Mucosa of descending colon (tissue), 3 donors: Measurements from ENCODE around the gene TLK2. TPM values are rescaled to one million over a fixed set of nuclear protein-coding genes. Genes with fewer than 3 reads are reported as not detected.

ENCODE experiments used
- ATAC-seq: fragments of 200-7000 bp; cut with Tn5 transposase; one replicate; pipeline ENCODE4 v1.9.1; 2020; ENCODE audit warnings: mild to moderate bottlenecking, moderate library complexity
- DNase-seq, 3 donors: peaks; one replicate each; pipeline ENCODE4 v3.0.0-alpha.2; 2020
- H3K36me3 ChIP-seq: fragments of 200-600 bp; one replicate; pipeline ENCODE4 v1.8.0; 2021; ENCODE audit warnings: low read depth, mild to moderate bottlenecking
- H3K4me1 ChIP-seq: fragments of 200-600 bp; one replicate; pipeline ENCODE4 v1.8.0; 2021; ENCODE audit warnings: low read depth, mild to moderate bottlenecking
- H3K4me3 ChIP-seq: fragments of 200-600 bp; one replicate; pipeline ENCODE4 v1.8.0; 2021; ENCODE audit warnings: mild to moderate bottlenecking
- H3K9me3 ChIP-seq: fragments of 200-600 bp; one replicate; pipeline ENCODE4 v1.8.0; 2021; ENCODE audit warnings: mild to moderate bottlenecking
- CTCF ChIP-seq: fragments of 200-600 bp; IDR thresholded peaks from one replicate; pipeline ENCODE4 v1.8.0; 2022; ENCODE audit warnings: antibody characterized with exemption, mild to moderate bottlenecking
- intact Hi-C, 2 donors: fragments of 100-400 bp; cut with DNase I in 1 of 2; cut with micrococcal nuclease in 1 of 2; formaldehyde crosslinking; loops; one replicate each; pipeline versions ENCODE4 v1.11.0 to v1.11.1; 2022; cut with DNase I, micrococcal nuclease
- total RNA-seq, 3 donors: library from RNA; stranded (reverse); fragmentation: NEBNext Ultra II Directional in 2 of 3; extraction: Animal tissue kit (Norgen Biotek cat#: 25700) in 2 of 3; gene quantifications; one replicate each; pipeline versions ENCODE4 v1.2.1 to v1.2.4, GENCODE V29; 2021 to 2023
- donor health status: DM: no; HTN: no; CAD: no; lungs with moderate emphysema.
- donor health status: DM: no; HTN: no; CAD: no.
- donor health status: DM: no; HTN: yes; CAD: no.

TLK2 gene
- total RNA-seq, 3 donors from 2014 or later, result 39.6 to 55.0 (median 47.0) TPM

GRCh38 chr17:62631936-62632924 lies 153.6 kb downstream of the TLK2 start:
- H3K9me3 ChIP-seq, result no peaks in the 10 kb centered on the region
- H3K4me1 ChIP-seq, result peaks cover 5% of the 10 kb centered on the region
- H3K36me3 ChIP-seq, result no peaks in the 10 kb centered on the region
- DNase-seq (no peak), ATAC-seq (no peak)
- intact Hi-C loops, result no loop called here
- H3K4me3 ChIP-seq, result no peak overlapping the region
- TF ChIP-seq CTCF, result no peak

- no peak for ATAC-seq
These were observed 159.2 kb downstream of the TLK2 start for GRCh38 chr17:62637809-62638208.

GRCh38 chr17:62641153-62641552 lies 162.5 kb downstream of the TLK2 start:
- DNase-seq, result no peak
- no peak for ATAC-seq
- no peak for TF ChIP-seq CTCF
- H3K4me3 ChIP-seq, result no peak overlapping the region
- intact Hi-C loops, result no loop called here
- no peaks in the 10 kb centered on the region for H3K9me3 ChIP-seq
- H3K36me3 ChIP-seq, result no peaks in the 10 kb centered on the region
- H3K4me1 ChIP-seq, result no peaks in the 10 kb centered on the region

More at GRCh38 chr17:62637809-62638208, 159.2 kb downstream of the TLK2 start:
- no peak for TF ChIP-seq CTCF
- H3K4me1 ChIP-seq, result no peaks in the 10 kb centered on the region
- intact Hi-C loops, result no loop called here
- no peaks in the 10 kb centered on the region for H3K36me3 ChIP-seq
- no peak overlapping the region for H3K4me3 ChIP-seq
- no peaks in the 10 kb centered on the region for H3K9me3 ChIP-seq
- DNase-seq, result no peak

GRCh38 chr17:62641951-62642350 lies 163.3 kb downstream of the TLK2 start:
- no peak for DNase-seq
- no peaks in the 10 kb centered on the region for H3K4me1 ChIP-seq
- no peak overlapping the region for H3K4me3 ChIP-seq
- no peaks in the 10 kb centered on the region for H3K36me3 ChIP-seq
- ATAC-seq, result no peak
- no peaks in the 10 kb centered on the region for H3K9me3 ChIP-seq
- intact Hi-C loops, result no loop called here
- TF ChIP-seq CTCF, result no peak

- Histone ChIP-seq H3K4me1 (peaks cover 3% of the 10 kb centered on the region), H3K36me3 (no peaks in the 10 kb centered on the region), H3K4me3 (no peak overlapping the region), H3K9me3 (no peaks in the 10 kb centered on the region)
- ATAC-seq, result no peak
- intact Hi-C loops, result no loop called here
- no peak for TF ChIP-seq CTCF
- no peak for DNase-seq
These were observed 164.9 kb downstream of the TLK2 start for GRCh38 chr17:62643496-62643895.
